Right kidney (tissue), 1 donor: ENCODE data around the gene RUNX3.
"Not testable (repeated sequence)": the region's sequence is repeated elsewhere in the genome, so short reads cannot be mapped to it uniquely, and the experiment has no call there.

Source experiments
- DNase-seq: peaks from one replicate; pipeline ENCODE4 v3.0.0-alpha.2; 2016

Gene RUNX3

GRCh38 chr1:24912376-24913273 lies 17.5 kb downstream of the RUNX3 start:
- no peak for DNase-seq

- DNase-seq, result no peak
These were observed 18.4 kb downstream of the RUNX3 start for GRCh38 chr1:24911651-24912155.

- DNase-seq, result no peak
These were observed 19.1 kb downstream of the RUNX3 start for GRCh38 chr1:24910751-24911650.

- no peak for DNase-seq
These were observed 19.9 kb downstream of the RUNX3 start for GRCh38 chr1:24910210-24910609.

GRCh38 chr1:24909388-24909898 lies 20.6 kb downstream of the RUNX3 start:
- no peak for DNase-seq

GRCh38 chr1:24908591-24909259 lies 21.4 kb downstream of the RUNX3 start:
- DNase-seq, result no peak

GRCh38 chr1:24907587-24908294 lies 22.3 kb downstream of the RUNX3 start:
- DNase-seq, result not testable (repeated sequence)

- DNase-seq, result no peak
These were observed 23.2 kb downstream of the RUNX3 start for GRCh38 chr1:24906760-24907490.

GRCh38 chr1:24905979-24906720 lies 23.9 kb downstream of the RUNX3 start:
- no peak for DNase-seq

- DNase-seq, result no peak
These were observed 24.6 kb downstream of the RUNX3 start for GRCh38 chr1:24905355-24905978.

- no peak for DNase-seq
These were observed 25.2 kb downstream of the RUNX3 start for GRCh38 chr1:24904731-24905354.

GRCh38 chr1:24903955-24904730 lies 25.9 kb downstream of the RUNX3 start:
- no peak for DNase-seq

GRCh38 chr1:24903560-24903954 lies 26.5 kb downstream of the RUNX3 start:
- DNase-seq, result no peak

- DNase-seq, result no peak
These were observed 27.0 kb downstream of the RUNX3 start for GRCh38 chr1:24903011-24903461.

- DNase-seq, result no peak
These were observed 27.6 kb downstream of the RUNX3 start for GRCh38 chr1:24902471-24902891.

GRCh38 chr1:24901791-24902470 lies 28.1 kb downstream of the RUNX3 start:
- DNase-seq, result no peak

GRCh38 chr1:24900985-24901781 lies 28.9 kb downstream of the RUNX3 start:
- no peak for DNase-seq
